ENCODE measurements around the gene SMARCA4. TPM values are rescaled to one million over a fixed set of nuclear protein-coding genes. Genes with fewer than 3 reads are reported as not detected.
"Not testable (repeated sequence)": the region's sequence is repeated elsewhere in the genome, so short reads cannot be mapped to it uniquely, and the experiment has no call there.

The SMARCA4 gene
- total RNA-seq, 4 donors from 2014 or later = 42.4 to 89.9 (median 57.8) TPM

- no peak for TF ChIP-seq CTCF (IDR thresholded peaks at IDR 0.05)
- DNase-seq (ENCODE audit: low spot score) = no peak
- no peak for ATAC-seq (ENCODE audit: low FRiP score)
Measured at GRCh38 chr19:11087870-11088505, 127.2 kb downstream of the SMARCA4 start.

- no peak for ATAC-seq (ENCODE audit: low FRiP score)
- no peak for DNase-seq (ENCODE audit: low spot score)
- TF ChIP-seq CTCF (IDR thresholded peaks at IDR 0.05) = no peak
Measured at GRCh38 chr19:11088506-11089253, 127.8 kb downstream of the SMARCA4 start.

- DNase-seq (ENCODE audit: low spot score) (peak; percentile 67), ATAC-seq (ENCODE audit: low FRiP score) (peak; percentile 46)
- no peak for TF ChIP-seq CTCF (IDR thresholded peaks at IDR 0.05)
Measured at GRCh38 chr19:11089254-11090013, 128.6 kb downstream of the SMARCA4 start, which contains the start of gene LDLR. Gene LDLR, plus strand, starts transcription at chr19:11089463. Its CDS starts 86 bp downstream, at chr19:11089549.

- ATAC-seq (ENCODE audit: low FRiP score); DNase-seq (ENCODE audit: low spot score): not testable (repeated sequence)
Measured at GRCh38 chr19:11090014-11090263, 129.1 kb downstream of the SMARCA4 start.

GRCh38 chr19:11090264-11090996, 129.6 kb downstream of the SMARCA4 start:
- TF ChIP-seq CTCF (IDR thresholded peaks at IDR 0.05) = no peak
- DNase-seq (ENCODE audit: low spot score) = peak; percentile 88
- ATAC-seq (ENCODE audit: low FRiP score) = peak; percentile 71

GRCh38 chr19:11090997-11091702, 130.3 kb downstream of the SMARCA4 start:
- no peak for TF ChIP-seq CTCF (IDR thresholded peaks at IDR 0.05)
- no peak for ATAC-seq (ENCODE audit: low FRiP score)
- no peak for DNase-seq (ENCODE audit: low spot score)

Data from omental fat pad (tissue), 4 donors.